Measurements from ENCODE around the gene TNPO3.

GRCh38 chr7:129045682-129046081 lies 9.2 kb downstream of the TNPO3 start:
- TF ChIP-seq CTCF (IDR thresholded peaks at IDR 0.05) (no peak), POLR2A (IDR thresholded peaks at IDR 0.05) (no peak)
